H1 (cell line): ENCODE results near the gene PHF10. TPM values are rescaled to one million over a fixed set of nuclear protein-coding genes. Genes with fewer than 3 reads are reported as not detected.

Experiments
- E2F6 ChIP-seq: IDR thresholded peaks from 2 replicates; pipeline ENCODE4 v1.6.1; 2012; ENCODE audit warnings: inconsistent platforms
- MAX ChIP-seq: IDR thresholded peaks from 2 replicates; pipeline ENCODE4 v1.6.1; 2012; ENCODE audit warnings: inconsistent platforms
- POLR2AphosphoS5 ChIP-seq: IDR thresholded peaks from 2 replicates; pipeline ENCODE4 v1.6.1; 2011; ENCODE audit warnings: low read depth, low read length
- POU5F1 ChIP-seq: IDR thresholded peaks from 2 replicates; pipeline ENCODE4 v1.6.1; 2011; ENCODE audit warnings: low read depth, mild to moderate bottlenecking, low read length, moderate library complexity
- SAP30 ChIP-seq: fragments of 300-600 bp; sonication (generic); IDR thresholded peaks from 2 replicates; pipeline ENCODE4 v1.7.1; 2012; ENCODE audit warnings: low read length, moderate library complexity, mild to moderate bottlenecking, inconsistent platforms; ENCODE audit not compliant: insufficient read depth, insufficient replicate concordance
- SIN3A ChIP-seq, 2 experiments: IDR thresholded peaks in 1 of 2; conservative IDR thresholded peaks in 1 of 2; 2 replicates each; pipeline ENCODE4 v1.6.1; 2011 to 2012; ENCODE audit warnings: low read length in 2 of 2, improper control_type of control experiment in 1 of 2, low read depth in 1 of 2, mild to moderate bottlenecking in 1 of 2
- TBP ChIP-seq: IDR thresholded peaks from 2 replicates; pipeline ENCODE4 v1.6.1; 2011; ENCODE audit warnings: low read depth, low read length, improper control_type of control experiment
- TEAD4 ChIP-seq: IDR thresholded peaks from 2 replicates; pipeline ENCODE4 v1.6.1; 2012; ENCODE audit warnings: low read depth, low read length, inconsistent platforms, mixed read lengths
- polyA plus RNA-seq, 7 experiments: library from polyadenylated mRNA; depleted of rRNA in 3 of 7; stranded (reverse) in 5 of 7; unstranded in 2 of 7; fragments of >200 nt in 5 of 7; fragments of 200-250 nt in 2 of 7; gene quantifications; 1 replicate in 5 of 7; 2 replicates in 1 of 7; 4 replicates in 1 of 7; pipeline versions ENCODE4 v1.2.1 to v1.2.3, GENCODE V29; 2011 to 2013; ENCODE audit warnings: missing spikeins in 2 of 7, mixed read lengths in 2 of 7
- total RNA-seq: library from RNA; stranded (reverse); fragmentation: NEBNext Ultra II Directional; extraction: Animal tissue kit (Norgen Biotek cat#: 25700); gene quantifications from 2 replicates; pipeline ENCODE4 v1.2.1, GENCODE V29; 2021

Gene PHF10
- total and polyA plus RNA-seq, 2 of the 8 experiments (the other 6 are each of a cell fraction or from before 2014, with no cell fraction given) = 15.6 to 51.1 TPM

GRCh38 chr6:169725125-169726048 lies 1.1 kb upstream of the PHF10 start (continued):
- TF ChIP-seq SIN3A (conservative IDR thresholded peaks at IDR 0.05 in 1 of 2, IDR thresholded peaks at IDR 0.05 in 1 of 2; ENCODE audit: low read depth in 1 of 2, low read length in 2 of 2) = peak in 1 of 2 experiments; percentile 69; a peak in 1 of 4 replicates
- TF ChIP-seq MAX = peak; percentile 90
- TF ChIP-seq E2F6 = peak; percentile 52; the same call in 1 of the 2 replicates
- no peak for TF ChIP-seq TEAD4
- no peak for TF ChIP-seq POU5F1
- TF ChIP-seq SAP30 = peak; percentile 44
- peak; percentile 75 for TF ChIP-seq POLR2AphosphoS5
- peak; percentile 49; the same call in 1 of the 2 replicates for TF ChIP-seq TBP
- TF ChIP-seq, all 59 proteins: peak for 11
